Neuronal stem cell (in vitro differentiated cells): ENCODE measurements around the gene OR2G2. TPM values are rescaled to one million over a fixed set of nuclear protein-coding genes. Genes with fewer than 3 reads are reported as not detected.
A peak's percentile ranks its signal among the peaks of the same experiment; 100 is the strongest.

Experiments used
- DNase-seq: peaks from one replicate; pipeline ENCODE4 v3.0.0-alpha.2; 2013; ENCODE audit warnings: low spot score
- H2AFZ ChIP-seq: one replicate; pipeline ENCODE4 v1.6.1; 2013; ENCODE audit warnings: mild to moderate bottlenecking, low read length, inconsistent platforms
- H2AK5ac ChIP-seq: 2 replicates; pipeline ENCODE4 v1.6.1; 2013; ENCODE audit warnings: low read depth, mild to moderate bottlenecking, inconsistent platforms, low read length, moderate library complexity, mixed read lengths
- H2BK120ac ChIP-seq: 2 replicates; pipeline ENCODE4 v1.6.1; 2013; ENCODE audit warnings: low read depth, mild to moderate bottlenecking, inconsistent platforms, low read length, moderate library complexity, mixed read lengths
- H2BK12ac ChIP-seq: one replicate; pipeline ENCODE4 v1.6.1; 2013; ENCODE audit warnings: low read length, inconsistent platforms
- H2BK15ac ChIP-seq: 2 replicates; pipeline ENCODE4 v1.6.1; 2013; ENCODE audit warnings: mild to moderate bottlenecking, low read length, inconsistent platforms, mixed read lengths
- H2BK5ac ChIP-seq: one replicate; pipeline ENCODE4 v1.6.1; 2013; ENCODE audit warnings: inconsistent platforms, mild to moderate bottlenecking, low read length, moderate library complexity
- H3K14ac ChIP-seq: one replicate; pipeline ENCODE4 v1.6.1; 2013; ENCODE audit warnings: low read length, inconsistent platforms
- H3K18ac ChIP-seq: 2 replicates; pipeline ENCODE4 v1.6.1; 2013; ENCODE audit warnings: low read length, inconsistent platforms
- H3K23ac ChIP-seq: 2 replicates; pipeline ENCODE4 v1.6.1; 2013; ENCODE audit warnings: low read depth, mild to moderate bottlenecking, mixed read lengths, low read length, inconsistent platforms; ENCODE audit not compliant: poor library complexity
- H3K27ac ChIP-seq: replicated peaks from 3 replicates; pipeline ENCODE4 v1.5.1; 2013; ENCODE audit warnings: low read length, inconsistent platforms
- H3K27me3 ChIP-seq, 3 experiments: 2 replicates each; pipeline ENCODE4 v1.6.1; 2013; ENCODE audit warnings: low read length in 3 of 3, mild to moderate bottlenecking in 2 of 3, inconsistent platforms in 1 of 3, low read depth in 1 of 3, mixed read lengths in 1 of 3, moderate library complexity in 1 of 3; ENCODE audit not compliant: control insufficient read depth in 3 of 3, insufficient read depth in 3 of 3
- H3K36me3 ChIP-seq, 2 donors: replicated peaks in 1 of 2; 2 replicates each; pipeline ENCODE4 v1.6.1; 2013; ENCODE audit warnings: low read length in 2 of 2; ENCODE audit not compliant: control insufficient read depth in 2 of 2, insufficient read depth in 2 of 2
- H3K4ac ChIP-seq: 2 replicates; pipeline ENCODE4 v1.6.1; 2013; ENCODE audit warnings: inconsistent platforms, mild to moderate bottlenecking, low read length, moderate library complexity
- H3K4me1 ChIP-seq, 2 donors: 1 replicate in 1 of 2; 2 replicates in 1 of 2; pipeline ENCODE4 v1.6.1; 2013; ENCODE audit warnings: low read length in 2 of 2, low read depth in 1 of 2; ENCODE audit not compliant: control insufficient read depth in 2 of 2, insufficient read depth in 1 of 2
- H3K4me2 ChIP-seq: one replicate; pipeline ENCODE4 v1.6.1; 2013; ENCODE audit warnings: mild to moderate bottlenecking, low read length, inconsistent platforms; ENCODE audit not compliant: insufficient read depth, poor library complexity, severe bottlenecking
- H3K4me3 ChIP-seq, 2 donors: 2 replicates each; pipeline ENCODE4 v1.5.1; 2013; ENCODE audit warnings: low read length in 2 of 2, mild to moderate bottlenecking in 2 of 2, inconsistent platforms in 1 of 2, moderate library complexity in 1 of 2
- H3K79me1 ChIP-seq: one replicate; pipeline ENCODE4 v1.6.1; 2013; ENCODE audit warnings: low read depth, mild to moderate bottlenecking, inconsistent platforms, low read length, moderate library complexity
- H3K9ac ChIP-seq: one replicate; pipeline ENCODE4 v1.6.1; 2013; ENCODE audit warnings: mild to moderate bottlenecking, low read depth, low read length, inconsistent platforms; ENCODE audit not compliant: poor library complexity
- H3K9me3 ChIP-seq, 2 donors: replicated peaks in 1 of 2; 2 replicates each; pipeline versions ENCODE3 to v1.6.1; 2013; ENCODE audit warnings: low read length in 2 of 2, mild to moderate bottlenecking in 2 of 2, inconsistent platforms in 1 of 2, low read depth in 1 of 2, mixed read lengths in 1 of 2, moderate library complexity in 1 of 2; ENCODE audit not compliant: control insufficient read depth in 2 of 2, insufficient read depth in 1 of 2
- H4K8ac ChIP-seq: one replicate; pipeline ENCODE4 v1.6.1; 2013; ENCODE audit warnings: low read depth, mild to moderate bottlenecking, inconsistent platforms, low read length, moderate library complexity
- H4K91ac ChIP-seq: one replicate; pipeline ENCODE4 v1.6.1; 2013; ENCODE audit warnings: low read length, low read depth, mild to moderate bottlenecking, inconsistent platforms; ENCODE audit not compliant: poor library complexity
- WGBS, 2 donors: extraction: QIAGEN DNeasy Blood & Tissue Kit; methylation state at CpG; one replicate each; pipeline ENCODE4 v1.1.7; 2013; ENCODE audit warnings: missing lambda C conversion rate in 2 of 2, mixed read lengths in 1 of 2; ENCODE audit not compliant: insufficient read length in 2 of 2, insufficient replicate concordance in 1 of 2; ENCODE audit errors: extremely low coverage in 2 of 2; 5-methylcytosine and 5-hydroxymethylcytosine counted together
- polyA plus RNA-seq, 2 experiments: library from polyadenylated mRNA; stranded (reverse); fragments of 200-250 nt; gene quantifications; one replicate each; pipeline ENCODE4 v1.2.3, GENCODE V29; 2013

OR2G2 gene, protein sequence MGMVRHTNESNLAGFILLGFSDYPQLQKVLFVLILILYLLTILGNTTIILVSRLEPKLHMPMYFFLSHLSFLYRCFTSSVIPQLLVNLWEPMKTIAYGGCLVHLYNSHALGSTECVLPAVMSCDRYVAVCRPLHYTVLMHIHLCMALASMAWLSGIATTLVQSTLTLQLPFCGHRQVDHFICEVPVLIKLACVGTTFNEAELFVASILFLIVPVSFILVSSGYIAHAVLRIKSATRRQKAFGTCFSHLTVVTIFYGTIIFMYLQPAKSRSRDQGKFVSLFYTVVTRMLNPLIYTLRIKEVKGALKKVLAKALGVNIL
- not detected for polyA plus RNA-seq (2013, experiment 1 of 2)
- not detected for polyA plus RNA-seq (2013, experiment 2 of 2)

DNA sequence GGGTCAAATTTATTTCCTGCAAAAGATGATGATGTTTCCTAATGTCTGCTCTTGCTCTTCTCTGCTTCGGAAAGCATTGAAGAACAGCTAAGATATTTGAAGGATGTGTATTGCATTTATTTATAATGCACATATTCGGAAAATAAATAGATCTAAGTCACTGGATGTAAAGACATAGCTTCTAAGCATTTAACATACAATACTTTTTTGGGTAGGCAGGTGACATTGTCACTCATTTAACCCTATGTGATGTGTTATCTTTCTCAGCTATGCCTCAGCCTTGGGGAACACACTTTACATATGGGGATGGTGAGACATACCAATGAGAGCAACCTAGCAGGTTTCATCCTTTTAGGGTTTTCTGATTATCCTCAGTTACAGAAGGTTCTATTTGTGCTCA, at the start of gene OR2G2:
Gene OR2G2, plus strand, starts transcription at position 301 of the 400 bp plus-strand sequence. Its CDS starts 0 bp downstream, at position 301.
- Histone ChIP-seq H3K14ac (no peak within 1 kb of the TSS), H3K27ac (no peak within 1 kb of the TSS), H3K36me3 (no peaks in the 10 kb centered on the region), H3K4me3 (peak within 1 kb of the TSS in 1 of 2 donors; percentile 68), H2AK5ac (no peak within 1 kb of the TSS), H4K8ac (no peak within 1 kb of the TSS), H3K9me3 (no peaks in the 10 kb centered on the region), H3K9ac (no peak within 1 kb of the TSS), H2BK15ac (no peak within 1 kb of the TSS), H3K23ac (no peak within 1 kb of the TSS), H3K27me3 (no peaks in the 10 kb centered on the region), H4K91ac (no peak within 1 kb of the TSS), H2AFZ (no peak within 1 kb of the TSS), H3K18ac (no peak within 1 kb of the TSS), H2BK120ac (no peak within 1 kb of the TSS), H3K79me1 (no peaks in the 10 kb centered on the region), H3K4me1 (no peaks in the 10 kb centered on the region), H3K4me2 (no peak within 1 kb of the TSS), H3K4ac (no peak within 1 kb of the TSS), H2BK5ac (no peak within 1 kb of the TSS), H2BK12ac (peak within 1 kb of the TSS; percentile 85)
- no CpG with 5 or more reads among the region's 2 CpGs for WGBS, 2 donors
- no peak for DNase-seq

DNA sequence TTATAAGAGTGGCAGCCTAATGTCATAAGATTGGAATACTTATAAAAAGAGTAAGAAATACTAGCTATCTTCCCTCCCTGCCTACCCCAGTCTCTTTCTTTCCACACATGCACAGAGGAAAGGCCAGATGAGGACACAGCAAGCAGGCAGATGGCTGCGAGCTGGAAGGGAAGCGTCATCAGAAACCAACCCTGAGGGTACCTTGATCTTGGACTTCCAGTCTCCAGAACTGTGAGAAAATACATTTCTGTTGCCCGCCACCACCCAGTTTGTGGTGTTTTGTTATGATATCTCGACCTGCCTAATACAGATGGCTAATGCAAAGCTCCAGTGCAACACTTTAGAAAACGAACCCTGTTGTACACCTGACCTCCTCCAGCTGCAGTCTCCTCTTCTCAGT, 49.6 kb upstream of the OR2G2 start:
- no peak overlapping the region for H3K27ac ChIP-seq
- H3K14ac ChIP-seq, result no peak overlapping the region
- no peak overlapping the region for H3K4me2 ChIP-seq
- H3K79me1 ChIP-seq, result no peaks in the 10 kb centered on the region
- H3K27me3 ChIP-seq, result no peaks in the 10 kb centered on the region
- no peaks in the 10 kb centered on the region for H3K9me3 ChIP-seq
- no peaks in the 10 kb centered on the region for H3K36me3 ChIP-seq
- no peak overlapping the region for H3K4me3 ChIP-seq
- DNase-seq, result no peak
- peaks cover 0 to 2% of the 10 kb centered on the region in 2 donors for H3K4me1 ChIP-seq
- H2BK12ac ChIP-seq, result no peak overlapping the region
- no peak overlapping the region for H3K18ac ChIP-seq
- H2AFZ ChIP-seq, result no peak overlapping the region
- H4K8ac ChIP-seq, result no peak overlapping the region
- WGBS, 2 donors, result no CpG with 5 or more reads among the region's 5 CpGs
- H3K23ac ChIP-seq, result no peak overlapping the region
- no peak overlapping the region for H2BK5ac ChIP-seq
- H2BK120ac ChIP-seq, result no peak overlapping the region
- no peak overlapping the region for H3K9ac ChIP-seq
- H2AK5ac ChIP-seq, result no peak overlapping the region
- H4K91ac ChIP-seq, result no peak overlapping the region
- H3K4ac ChIP-seq, result no peak overlapping the region
- no peak overlapping the region for H2BK15ac ChIP-seq

DNA sequence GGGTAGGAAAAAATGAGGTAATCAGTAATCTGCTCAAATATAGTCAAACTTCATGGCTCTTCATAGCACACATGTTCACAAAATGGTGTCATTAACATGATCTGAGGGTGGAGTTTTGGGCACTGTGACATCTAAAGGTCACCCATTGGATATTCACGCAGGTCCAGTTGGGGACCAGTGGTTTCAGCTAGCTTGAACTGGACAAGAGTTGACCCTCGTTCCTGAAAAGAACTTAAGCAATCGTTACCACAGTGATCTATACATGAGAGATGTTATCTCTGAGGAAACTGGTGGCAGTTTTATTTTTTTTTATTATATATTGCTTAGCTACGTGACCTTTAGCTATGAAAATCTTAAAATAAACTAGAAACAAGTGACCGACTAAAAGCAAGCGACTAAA, 48.9 kb upstream of the OR2G2 start:
- no CpG with 5 or more reads among the region's 6 CpGs for WGBS, 2 donors

DNA sequence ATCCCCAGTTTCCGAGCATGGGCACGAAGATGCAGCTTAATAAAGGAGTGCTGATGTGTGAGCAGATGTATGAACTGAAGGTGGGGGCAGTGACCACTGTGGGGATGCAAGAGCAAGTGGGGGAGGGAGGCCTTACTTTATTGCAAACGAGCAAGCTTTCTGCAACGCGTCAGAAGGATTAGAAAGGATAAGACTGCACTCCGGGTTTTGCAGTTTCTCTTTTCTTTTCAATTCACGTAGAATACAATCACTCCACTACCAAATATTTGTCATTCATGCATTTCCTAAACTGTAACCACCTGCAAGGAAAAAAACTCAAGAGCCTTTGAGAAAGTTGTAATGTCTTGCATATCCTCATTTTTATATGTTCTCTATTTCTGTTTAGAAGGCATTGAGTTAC, 47.6 kb upstream of the OR2G2 start:
- Histone ChIP-seq H3K27ac (no peak overlapping the region), H3K18ac (no peak overlapping the region), H3K4me2 (no peak overlapping the region), H2BK12ac (no peak overlapping the region), H2AFZ (no peak overlapping the region), H3K14ac (no peak overlapping the region), H3K79me1 (no peaks in the 10 kb centered on the region), H3K4ac (no peak overlapping the region), H3K9ac (no peak overlapping the region), H3K27me3 (no peaks in the 10 kb centered on the region), H3K9me3 (no peaks in the 10 kb centered on the region), H2BK5ac (no peak overlapping the region), H2AK5ac (no peak overlapping the region), H4K8ac (no peak overlapping the region), H2BK15ac (no peak overlapping the region), H3K4me1 (peaks cover 0 to 2% of the 10 kb centered on the region in 2 donors), H2BK120ac (no peak overlapping the region), H3K23ac (no peak overlapping the region), H3K36me3 (no peaks in the 10 kb centered on the region), H4K91ac (no peak overlapping the region), H3K4me3 (no peak overlapping the region)
- WGBS, 2 donors, result no CpG with 5 or more reads among the region's 7 CpGs
- DNase-seq, result no peak

More for the DNA sequence above, 48.9 kb upstream of the OR2G2 start:
- Histone ChIP-seq H4K8ac (no peak overlapping the region), H3K27me3 (no peaks in the 10 kb centered on the region), H2BK5ac (no peak overlapping the region), H2BK12ac (no peak overlapping the region), H2BK120ac (no peak overlapping the region), H3K4me1 (peaks cover 0 to 2% of the 10 kb centered on the region in 2 donors), H2AK5ac (no peak overlapping the region), H3K4me3 (no peak overlapping the region), H3K4me2 (no peak overlapping the region), H3K27ac (no peak overlapping the region), H2AFZ (no peak overlapping the region), H2BK15ac (no peak overlapping the region), H3K14ac (no peak overlapping the region), H3K79me1 (no peaks in the 10 kb centered on the region), H3K36me3 (no peaks in the 10 kb centered on the region), H3K18ac (no peak overlapping the region), H4K91ac (no peak overlapping the region), H3K9me3 (no peaks in the 10 kb centered on the region), H3K23ac (no peak overlapping the region), H3K9ac (no peak overlapping the region), H3K4ac (no peak overlapping the region)
- DNase-seq, result no peak
